Measurements from ENCODE around the gene RGR. TPM values are rescaled to one million over a fixed set of nuclear protein-coding genes. Genes with fewer than 3 reads are reported as not detected.

RGR gene
- total and polyA plus RNA-seq, 2 donors (not counting 1 experiment from before 2014, with no cell fraction given) = not detected

GRCh38 chr10:84212014-84212413 is 32.8 kb upstream of the RGR start:
- Histone ChIP-seq H3K4me2 (ENCODE audit: extremely low read depth, insufficient read depth, low read length) (no peak overlapping the region), H3K4me3 (replicated peaks in 1 of 4; ENCODE audit: control extremely low read depth in 1 of 4, insufficient read depth in 1 of 4, low read depth in 3 of 4, low read length in 4 of 4) (no peak overlapping the region), H3K36me3 (ENCODE audit: control insufficient read depth, insufficient read depth, low read length) (no peaks in the 10 kb centered on the region), H2AFZ (ENCODE audit: low read length) (no peak overlapping the region), H3K9ac (ENCODE audit: insufficient read depth, low read length) (no peak overlapping the region), H3K27me3 (ENCODE audit: control insufficient read depth, insufficient read depth, low read length) (no peaks in the 10 kb centered on the region), H3K27ac (ENCODE audit: insufficient read depth, low read length) (no peak overlapping the region), H4K20me1 (ENCODE audit: control insufficient read depth, extremely low read depth, insufficient read depth, low read length) (no peaks in the 10 kb centered on the region), H3K9me3 (ENCODE audit: control insufficient read depth, insufficient read depth, low read depth, low read length) (no peaks in the 10 kb centered on the region), H3K4me1 (ENCODE audit: control insufficient read depth, extremely low read depth, insufficient read depth, low read length) (no peaks in the 10 kb centered on the region), H3K79me2 (ENCODE audit: control insufficient read depth, insufficient read depth, low read length) (no peaks in the 10 kb centered on the region)
- no peak for TF ChIP-seq EZH2 (IDR thresholded peaks at IDR 0.05; ENCODE audit: low read length, missing control alignments)
- TF ChIP-seq CTCF (conservative IDR thresholded peaks at IDR 0.05 in 1 of 2, IDR thresholded peaks at IDR 0.05 in 1 of 2; ENCODE audit: low read depth in 1 of 2, low read length in 2 of 2) = no peak
- no peak for DNase-seq (ENCODE audit: low read depth in 2 of 2)

- Histone ChIP-seq H3K27me3 (ENCODE audit: control insufficient read depth, insufficient read depth, low read length) (no peaks in the 10 kb centered on the region), H3K4me2 (ENCODE audit: extremely low read depth, insufficient read depth, low read length) (no peak overlapping the region), H3K9ac (ENCODE audit: insufficient read depth, low read length) (no peak overlapping the region), H3K27ac (ENCODE audit: insufficient read depth, low read length) (no peak overlapping the region), H3K79me2 (ENCODE audit: control insufficient read depth, insufficient read depth, low read length) (no peaks in the 10 kb centered on the region), H4K20me1 (ENCODE audit: control insufficient read depth, extremely low read depth, insufficient read depth, low read length) (no peaks in the 10 kb centered on the region), H3K4me1 (ENCODE audit: control insufficient read depth, extremely low read depth, insufficient read depth, low read length) (no peaks in the 10 kb centered on the region), H2AFZ (ENCODE audit: low read length) (no peak overlapping the region), H3K36me3 (ENCODE audit: control insufficient read depth, insufficient read depth, low read length) (no peaks in the 10 kb centered on the region), H3K9me3 (ENCODE audit: control insufficient read depth, insufficient read depth, low read depth, low read length) (no peaks in the 10 kb centered on the region), H3K4me3 (replicated peaks in 1 of 4; ENCODE audit: control extremely low read depth in 1 of 4, insufficient read depth in 1 of 4, low read depth in 3 of 4, low read length in 4 of 4) (no peak overlapping the region)
- TF ChIP-seq CTCF (conservative IDR thresholded peaks at IDR 0.05 in 1 of 2, IDR thresholded peaks at IDR 0.05 in 1 of 2; ENCODE audit: low read depth in 1 of 2, low read length in 2 of 2) (no peak), EZH2 (IDR thresholded peaks at IDR 0.05; ENCODE audit: low read length, missing control alignments) (no peak)
- no peak for DNase-seq (ENCODE audit: low read depth in 2 of 2)
These were observed 31.8 kb upstream of the RGR start for GRCh38 chr10:84213076-84213475.

GRCh38 chr10:84214046-84214572 is 30.7 kb upstream of the RGR start:
- Histone ChIP-seq H3K9me3 (ENCODE audit: control insufficient read depth, insufficient read depth, low read depth, low read length) (no peaks in the 10 kb centered on the region), H3K4me3 (replicated peaks in 1 of 4; ENCODE audit: control extremely low read depth in 1 of 4, insufficient read depth in 1 of 4, low read depth in 3 of 4, low read length in 4 of 4) (no peak overlapping the region), H3K4me1 (ENCODE audit: control insufficient read depth, extremely low read depth, insufficient read depth, low read length) (no peaks in the 10 kb centered on the region), H2AFZ (ENCODE audit: low read length) (no peak overlapping the region), H3K79me2 (ENCODE audit: control insufficient read depth, insufficient read depth, low read length) (no peaks in the 10 kb centered on the region), H3K27ac (ENCODE audit: insufficient read depth, low read length) (no peak overlapping the region), H3K27me3 (ENCODE audit: control insufficient read depth, insufficient read depth, low read length) (no peaks in the 10 kb centered on the region), H4K20me1 (ENCODE audit: control insufficient read depth, extremely low read depth, insufficient read depth, low read length) (no peaks in the 10 kb centered on the region), H3K36me3 (ENCODE audit: control insufficient read depth, insufficient read depth, low read length) (no peaks in the 10 kb centered on the region), H3K9ac (ENCODE audit: insufficient read depth, low read length) (no peak overlapping the region), H3K4me2 (ENCODE audit: extremely low read depth, insufficient read depth, low read length) (no peak overlapping the region)
- no peak for DNase-seq (ENCODE audit: low read depth in 2 of 2)
- no peak for TF ChIP-seq CTCF (conservative IDR thresholded peaks at IDR 0.05 in 1 of 2, IDR thresholded peaks at IDR 0.05 in 1 of 2; ENCODE audit: low read depth in 1 of 2, low read length in 2 of 2)
- no peak for TF ChIP-seq EZH2 (IDR thresholded peaks at IDR 0.05; ENCODE audit: low read length, missing control alignments)

All from fibroblast of lung (primary cell).